Type B pancreatic cell (in vitro differentiated cells): ENCODE data around the gene ZDHHC11B. TPM values are rescaled to one million over a fixed set of nuclear protein-coding genes. Genes with fewer than 3 reads are reported as not detected.

Experiments
- DNase-seq: peaks from one replicate; pipeline ENCODE4 v3.0.0; 2021; ENCODE audit warnings: mixed read lengths; ENCODE audit not compliant: unreplicated experiment; ENCODE audit errors: extremely low spot score
- H3K27ac Mint-ChIP-seq: 2 replicates; pipeline ENCODE4 v1.8.0; 2021; ENCODE audit warnings: mild to moderate bottlenecking, mixed read lengths
- H3K27me3 Mint-ChIP-seq: 2 replicates; pipeline ENCODE4 v1.8.0; 2021; ENCODE audit warnings: mixed read lengths
- H3K36me3 Mint-ChIP-seq: 2 replicates; pipeline ENCODE4 v1.8.0; 2021; ENCODE audit warnings: mixed read lengths
- H3K4me1 Mint-ChIP-seq: one replicate; pipeline ENCODE4 v1.8.0; 2021; ENCODE audit warnings: mixed read lengths; ENCODE audit not compliant: unreplicated experiment
- H3K4me3 Mint-ChIP-seq: 2 replicates; pipeline ENCODE4 v1.8.0; 2021; ENCODE audit warnings: mild to moderate bottlenecking, mixed read lengths
- H3K9me3 Mint-ChIP-seq: 2 replicates; pipeline ENCODE4 v1.8.0; 2021; ENCODE audit warnings: mixed read lengths
- total RNA-seq: library from RNA; stranded (reverse); gene quantifications from 2 replicates; pipeline ENCODE4 v1.2.1, GENCODE V29; 2021; ENCODE audit warnings: low replicate concordance
- TF ChIP-seq, protein P1 (sequence below): fragments of 200-600 bp; sonication (generic); conservative IDR thresholded peaks from 2 replicates; pipeline ENCODE4 v1.5.0; 2021; ENCODE audit warnings: antibody characterized with exemption, mild to moderate bottlenecking

ZDHHC11B gene
- total RNA-seq, 1 donor from 2014 or later = 4.0 TPM

DNA sequence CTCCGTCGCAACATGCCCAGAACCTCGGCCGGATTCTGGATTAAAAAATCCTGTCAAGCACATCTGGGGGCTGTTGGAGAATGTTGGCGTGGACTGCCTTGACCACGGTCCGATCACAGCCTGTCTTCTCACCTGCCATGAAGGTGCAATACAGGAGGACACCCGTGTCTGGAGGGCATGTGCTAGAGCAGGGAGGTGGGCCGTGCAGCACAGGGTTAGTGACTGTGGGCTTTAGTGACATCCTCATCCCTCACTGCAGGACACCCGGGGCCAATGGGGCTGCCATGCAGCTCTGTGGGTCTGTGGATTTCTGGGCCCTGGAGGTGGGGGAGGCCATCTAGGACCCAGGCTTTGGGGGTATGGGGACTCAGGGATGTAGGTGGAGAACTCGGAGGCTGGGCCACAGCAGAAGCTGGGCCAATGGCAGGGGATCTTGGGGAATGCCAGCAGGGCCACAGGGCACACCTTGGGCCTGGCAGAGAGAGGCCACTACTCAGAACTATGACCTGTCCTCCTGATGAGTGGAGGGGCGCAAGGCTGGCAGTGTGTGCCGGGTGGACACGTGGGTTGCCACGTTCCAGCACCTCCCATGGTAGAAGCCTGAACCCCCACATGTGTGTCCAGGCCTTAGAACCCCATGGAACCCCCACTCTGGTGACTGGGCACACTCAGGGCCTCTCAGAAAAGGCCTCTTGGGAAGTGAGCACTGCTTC is 23.3 kb downstream of the ZDHHC11B start:
- Mint-ChIP-seq H3K4me3 (no peak overlapping the region), H3K36me3 (no peaks in the 10 kb centered on the region), H3K27me3 (peaks cover 6% of the 10 kb centered on the region), H3K4me1 (peaks cover 21% of the 10 kb centered on the region), H3K9me3 (no peaks in the 10 kb centered on the region), H3K27ac (no peak overlapping the region)
- TF ChIP-seq, protein P1, sequence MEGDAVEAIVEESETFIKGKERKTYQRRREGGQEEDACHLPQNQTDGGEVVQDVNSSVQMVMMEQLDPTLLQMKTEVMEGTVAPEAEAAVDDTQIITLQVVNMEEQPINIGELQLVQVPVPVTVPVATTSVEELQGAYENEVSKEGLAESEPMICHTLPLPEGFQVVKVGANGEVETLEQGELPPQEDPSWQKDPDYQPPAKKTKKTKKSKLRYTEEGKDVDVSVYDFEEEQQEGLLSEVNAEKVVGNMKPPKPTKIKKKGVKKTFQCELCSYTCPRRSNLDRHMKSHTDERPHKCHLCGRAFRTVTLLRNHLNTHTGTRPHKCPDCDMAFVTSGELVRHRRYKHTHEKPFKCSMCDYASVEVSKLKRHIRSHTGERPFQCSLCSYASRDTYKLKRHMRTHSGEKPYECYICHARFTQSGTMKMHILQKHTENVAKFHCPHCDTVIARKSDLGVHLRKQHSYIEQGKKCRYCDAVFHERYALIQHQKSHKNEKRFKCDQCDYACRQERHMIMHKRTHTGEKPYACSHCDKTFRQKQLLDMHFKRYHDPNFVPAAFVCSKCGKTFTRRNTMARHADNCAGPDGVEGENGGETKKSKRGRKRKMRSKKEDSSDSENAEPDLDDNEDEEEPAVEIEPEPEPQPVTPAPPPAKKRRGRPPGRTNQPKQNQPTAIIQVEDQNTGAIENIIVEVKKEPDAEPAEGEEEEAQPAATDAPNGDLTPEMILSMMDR = no peak
- DNase-seq = peak; percentile 68

DNA sequence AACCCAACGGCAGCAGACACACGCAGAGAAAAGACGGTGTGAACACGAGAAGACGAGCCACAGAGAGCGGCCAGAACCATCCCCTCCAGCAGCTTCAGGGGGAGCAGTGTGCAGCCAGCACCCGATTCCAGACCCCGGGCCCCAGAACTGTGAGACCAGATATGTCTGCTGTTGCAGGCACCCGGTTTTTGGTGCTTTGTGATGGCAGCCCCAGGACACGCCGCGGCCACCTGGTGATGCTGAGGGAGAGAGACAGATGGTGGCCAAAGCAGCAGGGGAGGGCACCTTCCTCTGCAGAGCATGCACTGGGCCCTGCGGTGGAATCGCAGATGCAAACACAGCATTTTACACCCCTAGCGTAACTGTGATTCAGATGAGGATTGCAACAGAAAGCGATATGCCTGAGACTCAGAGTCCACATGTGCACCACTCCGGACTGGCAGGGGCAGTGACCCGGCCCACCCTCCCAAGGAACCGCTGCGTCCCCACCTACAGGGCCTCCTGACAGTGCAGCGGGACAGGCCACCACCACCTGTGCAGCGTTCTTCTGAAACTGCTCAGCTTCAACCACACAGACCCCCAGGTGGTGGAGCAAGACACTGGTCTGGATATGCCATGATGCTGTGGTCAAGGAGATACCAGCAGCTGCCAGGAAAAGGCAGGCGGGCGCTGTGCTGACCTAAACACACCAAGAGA is 24.0 kb downstream of the ZDHHC11B start:
- no peak overlapping the region for H3K4me3 Mint-ChIP-seq
- H3K27ac Mint-ChIP-seq = peak overlapping the region; percentile 31
- DNase-seq = peak; percentile 65
- no peaks in the 10 kb centered on the region for H3K36me3 Mint-ChIP-seq
- H3K27me3 Mint-ChIP-seq = peaks cover 6% of the 10 kb centered on the region
- peaks cover 23% of the 10 kb centered on the region for H3K4me1 Mint-ChIP-seq
- TF ChIP-seq, protein P1 = no peak
- H3K9me3 Mint-ChIP-seq = no peaks in the 10 kb centered on the region

DNA sequence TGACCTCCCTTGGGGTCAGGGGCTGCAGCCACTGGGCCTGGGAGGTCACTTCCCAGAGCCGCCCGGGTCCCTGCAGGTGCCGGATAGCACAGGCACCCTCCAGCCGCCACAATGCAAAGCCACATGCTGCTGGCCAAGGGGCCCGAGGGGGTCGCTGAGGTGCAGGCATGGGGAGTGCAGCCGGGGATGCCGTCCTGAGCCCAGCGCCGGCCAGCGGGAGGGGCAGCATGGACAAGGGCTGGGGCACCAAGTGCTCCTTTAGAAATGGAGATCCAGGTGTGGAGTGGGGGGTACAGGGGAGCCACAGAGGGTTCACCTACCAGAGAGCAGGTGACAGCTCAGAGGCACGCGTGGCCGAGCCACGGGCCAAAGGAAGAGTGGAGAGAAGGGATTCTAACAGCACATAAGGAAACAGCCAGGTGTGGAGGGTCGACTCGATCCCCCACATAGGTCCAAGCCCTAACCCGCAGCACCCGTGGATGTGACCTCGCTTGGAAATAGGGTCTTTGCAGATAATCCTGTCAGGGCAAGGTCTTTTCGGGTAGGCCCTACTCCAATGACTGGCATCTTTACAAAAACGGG is 24.7 kb downstream of the ZDHHC11B start:
- Mint-ChIP-seq H3K36me3 (no peaks in the 10 kb centered on the region), H3K4me1 (peaks cover 23% of the 10 kb centered on the region), H3K27ac (peak overlapping the region; percentile 31), H3K9me3 (no peaks in the 10 kb centered on the region), H3K4me3 (no peak overlapping the region), H3K27me3 (peaks cover 6% of the 10 kb centered on the region)
- peak; percentile 75 for DNase-seq
- TF ChIP-seq, protein P1 = no peak

DNA sequence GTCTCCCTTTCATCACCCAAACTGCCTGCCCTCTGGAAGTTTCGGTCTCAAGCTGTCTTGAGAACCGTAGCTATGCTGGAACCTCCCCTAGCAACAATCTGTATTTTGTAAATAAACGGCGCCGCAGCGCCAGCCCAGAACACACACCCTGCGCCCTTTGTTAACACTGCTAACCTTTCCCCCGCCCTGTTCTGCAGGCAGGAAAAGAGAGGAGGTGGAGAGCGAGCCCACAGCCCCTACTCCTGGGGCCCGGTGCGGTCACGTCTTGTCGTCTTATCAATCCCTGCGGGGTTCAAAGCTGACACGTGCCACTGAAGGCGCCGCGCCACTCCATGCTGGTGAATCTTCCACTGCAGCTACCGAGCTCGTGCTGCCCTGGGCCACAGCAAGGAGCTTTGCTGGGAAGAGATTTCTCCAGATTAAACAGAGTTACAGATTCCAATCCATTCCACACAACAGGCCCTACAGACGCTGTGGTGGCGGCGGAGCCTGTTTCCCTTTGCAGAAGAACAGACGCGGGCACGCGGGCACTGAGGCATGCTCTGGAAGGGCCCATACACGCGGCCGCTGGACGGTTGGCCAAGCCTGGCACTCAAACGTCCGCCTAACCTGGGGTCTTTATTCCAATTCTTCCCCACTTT is 25.3 kb downstream of the ZDHHC11B start:
- Mint-ChIP-seq H3K27ac (peak overlapping the region; percentile 93), H3K27me3 (peaks cover 8% of the 10 kb centered on the region), H3K4me1 (peaks cover 23% of the 10 kb centered on the region), H3K9me3 (no peaks in the 10 kb centered on the region), H3K4me3 (peak overlapping the region; percentile 72), H3K36me3 (no peaks in the 10 kb centered on the region)
- peak; percentile 72 for DNase-seq
- TF ChIP-seq, protein P1 = no peak

DNA sequence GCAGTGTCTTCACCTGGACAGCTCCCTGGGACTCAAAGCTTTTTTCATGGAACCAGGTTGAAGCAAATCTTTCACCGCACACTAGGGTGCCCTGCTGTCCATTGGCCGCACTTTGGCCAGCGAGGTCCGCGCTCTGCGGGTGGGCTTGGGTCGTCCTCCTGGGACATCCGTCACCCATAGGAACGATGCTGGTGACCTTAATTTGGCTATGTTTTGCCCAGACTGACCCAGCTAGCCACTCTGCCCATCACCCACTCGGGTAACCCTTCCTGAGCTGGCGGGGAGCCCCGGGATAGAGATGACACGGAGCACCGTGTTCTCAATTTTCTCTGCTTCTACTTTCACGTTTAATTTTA is 25.9 kb downstream of the ZDHHC11B start:
- peak; percentile 70 for DNase-seq
- no peaks in the 10 kb centered on the region for H3K9me3 Mint-ChIP-seq
- TF ChIP-seq, protein P1 = no peak
- H3K27me3 Mint-ChIP-seq = peaks cover 10% of the 10 kb centered on the region
- peaks cover 23% of the 10 kb centered on the region for H3K4me1 Mint-ChIP-seq
- H3K27ac Mint-ChIP-seq = peak overlapping the region; percentile 93
- H3K36me3 Mint-ChIP-seq = no peaks in the 10 kb centered on the region
- H3K4me3 Mint-ChIP-seq = peak overlapping the region; percentile 72
